Brain pericyte (primary cell): ENCODE data around the gene PTPRE.
"Not testable (repeated sequence)": the region's sequence is repeated elsewhere in the genome, so short reads cannot be mapped to it uniquely, and the experiment has no call there.

Experiments used
- DNase-seq: peaks from one replicate; pipeline ENCODE4 v3.0.0-alpha.2; 2012; ENCODE audit warnings: low read depth, low spot score

PTPRE gene

GRCh38 chr10:127979045-127979444, 72.1 kb downstream of the PTPRE start:
- no peak for DNase-seq

- DNase-seq: no peak
These were observed 72.7 kb downstream of the PTPRE start for GRCh38 chr10:127979566-127979965.

- no peak for DNase-seq
These were observed 74.0 kb downstream of the PTPRE start for GRCh38 chr10:127980898-127981297.

- DNase-seq: no peak
These were observed 75.7 kb downstream of the PTPRE start for GRCh38 chr10:127982601-127983000.

- no peak for DNase-seq
These were observed 76.6 kb downstream of the PTPRE start for GRCh38 chr10:127983344-127984100.

- DNase-seq: no peak
These were observed 78.0 kb downstream of the PTPRE start for GRCh38 chr10:127984945-127985344.

GRCh38 chr10:127986531-127987466, 79.9 kb downstream of the PTPRE start:
- no peak for DNase-seq

GRCh38 chr10:127987467-127988380, 80.8 kb downstream of the PTPRE start:
- no peak for DNase-seq

- DNase-seq: no peak
These were observed 82.6 kb downstream of the PTPRE start for GRCh38 chr10:127989481-127990012.

GRCh38 chr10:127990132-127990788, 83.4 kb downstream of the PTPRE start:
- not testable (repeated sequence) for DNase-seq

- no peak for DNase-seq
These were observed 84.1 kb downstream of the PTPRE start for GRCh38 chr10:127990846-127991542.

GRCh38 chr10:127991543-127992255, 84.8 kb downstream of the PTPRE start:
- DNase-seq: no peak

- DNase-seq: no peak
These were observed 85.5 kb downstream of the PTPRE start for GRCh38 chr10:127992376-127992775.

- DNase-seq: no peak
These were observed 86.3 kb downstream of the PTPRE start for GRCh38 chr10:127993056-127993690.

GRCh38 chr10:127995939-127996338, 89.0 kb downstream of the PTPRE start:
- no peak for DNase-seq

GRCh38 chr10:127996586-127996985, 89.7 kb downstream of the PTPRE start:
- no peak for DNase-seq

- DNase-seq: no peak
These were observed 90.4 kb downstream of the PTPRE start for GRCh38 chr10:127997271-127997670.

GRCh38 chr10:127997937-127998336, 91.0 kb downstream of the PTPRE start:
- no peak for DNase-seq
